Measurements from ENCODE around the gene SEZ6L2. TPM values are rescaled to one million over a fixed set of nuclear protein-coding genes. Genes with fewer than 3 reads are reported as not detected.
A peak's percentile ranks its signal among the peaks of the same experiment; 100 is the strongest.

Gene SEZ6L2
- total RNA-seq, 1 experiment from 2014 or later: 47.3 TPM

DNA sequence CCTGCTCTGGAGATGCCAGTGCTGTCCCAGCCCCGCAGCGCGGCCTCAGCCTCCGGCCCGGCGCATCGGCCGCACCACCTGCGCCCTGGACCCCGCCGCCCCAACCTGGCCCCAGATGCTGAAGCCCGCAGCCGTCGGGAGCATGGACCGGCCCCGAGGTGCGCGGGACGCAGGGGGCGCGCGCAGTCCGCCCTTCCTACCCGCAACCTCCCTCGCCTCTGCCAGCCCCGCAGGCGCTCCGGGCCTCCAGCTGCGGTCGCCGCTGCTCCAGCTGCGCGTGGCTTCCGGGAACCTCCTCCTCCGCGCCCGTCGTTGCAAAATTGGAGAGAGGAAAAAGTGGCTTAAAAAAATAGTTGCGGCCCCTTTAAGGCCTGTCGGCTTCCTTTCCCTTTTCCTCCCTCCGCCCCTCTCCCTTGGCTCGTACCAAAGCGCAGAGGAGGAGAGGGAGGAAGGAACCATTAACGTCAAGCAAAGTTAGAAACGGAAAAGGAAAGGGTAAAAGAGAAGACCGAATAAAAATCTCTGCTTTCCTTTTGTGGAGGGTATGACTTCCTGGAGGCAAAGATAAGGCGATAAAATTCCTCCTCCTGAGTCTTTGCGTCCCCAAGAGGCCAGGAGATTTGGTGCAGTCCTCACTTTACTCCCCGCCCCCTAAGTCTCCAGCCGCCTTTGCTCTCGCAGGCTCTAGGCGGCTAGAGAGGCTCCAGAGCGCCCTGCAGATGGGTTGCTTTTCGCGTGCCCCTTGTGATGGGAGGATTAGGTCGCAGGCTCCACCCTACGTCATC, 36.3 kb downstream of the SEZ6L2 start, which contains the start of gene CDIPT:
Gene CDIPT (minus strand): TSS at position 343 of the 785 bp plus-strand sequence. CDS start 369 bp downstream, outside the sequence.
- peak; percentile 95 for DNase-seq
- Histone ChIP-seq H3K27me3 (ENCODE audit: control insufficient read depth, insufficient read depth, low read length) (no peaks in the 10 kb centered on the region), H3K4me3 (ENCODE audit: insufficient read depth, low read depth, low read length) (peak within 1 kb of the TSS; percentile 53), H3K36me3 (replicated peaks; ENCODE audit: control insufficient read depth, insufficient read depth, low read length) (peaks cover 6% of the 10 kb centered on the region)

DNA sequence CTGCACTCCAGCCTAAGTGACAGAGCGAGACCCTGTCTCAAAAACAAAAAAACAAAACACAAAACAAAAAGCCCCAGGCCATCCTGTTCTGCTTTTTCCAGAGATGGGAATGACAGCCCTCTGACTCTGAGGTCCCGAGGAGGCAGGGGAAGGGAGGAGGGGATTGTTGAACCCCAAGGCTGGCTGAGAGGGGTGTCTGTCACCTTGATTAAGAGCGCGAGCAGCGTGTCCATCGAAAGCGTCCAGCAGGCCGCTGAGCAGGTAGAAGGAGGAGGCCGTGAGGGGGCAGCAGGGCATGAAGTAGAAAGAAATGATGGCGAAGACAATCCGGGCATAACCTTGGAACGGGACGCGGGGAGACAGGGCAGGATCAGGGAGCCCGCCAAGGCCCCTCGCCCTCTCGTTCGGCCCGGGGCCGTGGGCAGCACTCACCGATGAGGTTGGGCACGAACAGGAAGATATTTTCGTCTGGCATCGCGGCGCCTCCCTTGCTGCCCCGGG, 36.9 kb downstream of the SEZ6L2 start:
- Histone ChIP-seq H3K4me3 (ENCODE audit: insufficient read depth, low read depth, low read length) (peak overlapping the region; percentile 53), H3K36me3 (replicated peaks; ENCODE audit: control insufficient read depth, insufficient read depth, low read length) (peaks cover 6% of the 10 kb centered on the region), H3K27me3 (ENCODE audit: control insufficient read depth, insufficient read depth, low read length) (no peaks in the 10 kb centered on the region)
- DNase-seq: no peak

DNA sequence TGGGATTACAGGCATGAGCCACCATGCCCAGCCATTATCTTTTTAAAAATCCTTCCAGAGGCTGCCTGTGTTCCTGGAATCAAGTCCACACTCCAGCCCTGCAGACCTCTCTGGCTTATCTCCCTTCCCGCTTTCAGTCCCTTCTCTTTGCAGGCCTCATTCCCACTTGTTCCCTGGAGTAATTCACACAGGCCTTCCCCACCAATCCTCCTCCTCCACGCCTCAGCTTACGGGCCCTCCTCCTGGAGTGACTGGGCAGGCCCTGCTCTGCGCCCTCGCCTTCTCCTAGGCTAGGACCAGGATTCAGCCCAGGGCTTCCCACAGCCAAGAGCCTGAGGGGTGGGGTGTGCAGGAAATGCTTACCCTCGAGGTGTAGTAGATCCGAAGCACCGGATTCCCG, 39.1 kb downstream of the SEZ6L2 start:
- no peak for DNase-seq
- Histone ChIP-seq H3K27me3 (ENCODE audit: control insufficient read depth, insufficient read depth, low read length) (no peaks in the 10 kb centered on the region), H3K4me3 (ENCODE audit: insufficient read depth, low read depth, low read length) (no peak overlapping the region), H3K36me3 (replicated peaks; ENCODE audit: control insufficient read depth, insufficient read depth, low read length) (peaks cover 6% of the 10 kb centered on the region)

DNA sequence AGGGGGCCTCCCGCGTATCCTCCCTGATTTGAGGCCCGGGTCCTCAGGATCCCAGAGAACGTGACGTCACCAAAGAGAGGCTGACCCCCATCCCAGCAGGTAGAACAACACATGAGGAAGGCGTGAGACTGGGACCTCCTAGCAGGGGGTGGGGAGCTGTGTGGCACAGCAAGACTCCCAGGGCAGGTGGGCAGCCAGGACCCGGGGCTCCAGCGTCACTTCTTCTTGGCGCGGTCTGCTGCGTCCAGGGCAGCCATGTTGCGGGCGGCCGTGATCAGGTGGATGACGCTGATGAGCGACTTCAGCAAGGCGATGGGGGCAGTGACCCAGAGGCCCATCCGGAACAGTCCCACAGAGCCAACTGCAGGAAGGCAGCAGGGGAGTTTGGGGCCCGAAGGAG, 40.4 kb downstream of the SEZ6L2 start:
- peak; percentile 33 for DNase-seq
- Histone ChIP-seq H3K36me3 (replicated peaks; ENCODE audit: control insufficient read depth, insufficient read depth, low read length) (peaks cover 6% of the 10 kb centered on the region), H3K4me3 (ENCODE audit: insufficient read depth, low read depth, low read length) (no peak overlapping the region), H3K27me3 (ENCODE audit: control insufficient read depth, insufficient read depth, low read length) (no peaks in the 10 kb centered on the region)

DNA sequence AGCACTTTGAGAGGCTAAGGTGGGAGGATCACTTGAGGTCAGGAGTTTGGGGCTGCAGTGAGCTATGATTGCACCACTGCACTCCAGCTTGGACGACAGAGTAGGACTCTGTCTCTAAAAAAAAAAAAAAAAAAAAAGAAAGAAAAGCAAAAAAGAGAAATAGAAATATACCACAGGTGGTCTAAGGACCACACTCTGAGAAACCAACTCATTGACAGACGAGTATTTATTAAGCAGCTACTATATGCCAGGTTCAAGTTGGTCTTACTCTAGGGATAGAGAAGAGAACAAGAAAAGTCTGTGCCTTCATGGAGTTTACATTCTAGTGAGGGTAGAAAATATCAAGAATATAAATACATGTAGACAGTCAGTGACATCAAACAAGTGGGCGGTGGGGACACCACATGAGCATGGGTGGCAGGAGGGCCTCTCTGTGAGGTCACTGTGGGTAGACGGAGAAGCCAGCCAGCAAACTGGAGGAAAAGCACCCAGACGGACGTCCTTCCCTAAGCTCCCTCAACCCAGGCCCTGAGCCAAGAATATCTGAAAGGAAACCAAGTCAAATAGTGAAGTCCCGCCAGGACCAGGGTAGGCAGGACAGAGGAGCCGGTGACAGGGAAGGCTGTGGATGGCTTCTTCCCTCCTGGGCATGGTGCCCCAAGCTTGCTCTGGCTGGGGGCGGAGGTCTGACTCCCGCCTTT, 41.1 kb downstream of the SEZ6L2 start:
- Histone ChIP-seq H3K4me3 (ENCODE audit: insufficient read depth, low read depth, low read length) (no peak overlapping the region), H3K27me3 (ENCODE audit: control insufficient read depth, insufficient read depth, low read length) (no peaks in the 10 kb centered on the region), H3K36me3 (replicated peaks; ENCODE audit: control insufficient read depth, insufficient read depth, low read length) (peaks cover 6% of the 10 kb centered on the region)
- no peak for DNase-seq

DNA sequence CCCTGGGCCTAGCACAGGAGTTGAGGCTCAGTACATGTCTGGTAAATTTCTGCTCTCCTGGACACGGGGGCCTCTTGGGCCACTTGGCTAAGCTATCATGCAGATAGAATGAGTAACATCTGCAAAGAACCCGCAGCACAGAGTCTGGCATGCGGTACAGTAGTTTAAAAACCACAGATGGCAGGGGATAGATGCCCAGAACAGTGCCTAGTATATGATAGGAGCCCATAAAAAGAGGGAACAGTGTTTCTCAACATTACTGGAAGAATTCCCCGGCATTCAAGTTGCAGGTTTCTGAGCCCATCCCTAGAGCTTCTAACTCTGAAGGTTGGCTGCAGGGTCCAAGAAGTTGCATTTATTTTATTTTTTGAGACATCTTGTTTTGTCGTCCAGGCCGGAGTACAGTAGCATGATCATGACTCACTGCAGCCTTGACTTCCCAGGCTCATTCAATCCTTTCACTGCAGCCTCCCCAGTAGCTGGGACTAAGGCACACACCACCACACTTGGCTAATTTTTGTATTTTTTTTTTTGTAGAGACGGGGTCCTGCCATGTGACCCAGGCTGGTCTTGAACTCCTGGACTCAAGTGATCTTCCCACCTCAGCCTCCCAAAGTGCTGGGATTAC, 42.1 kb downstream of the SEZ6L2 start:
- Histone ChIP-seq H3K36me3 (replicated peaks; ENCODE audit: control insufficient read depth, insufficient read depth, low read length) (peaks cover 6% of the 10 kb centered on the region), H3K4me3 (ENCODE audit: insufficient read depth, low read depth, low read length) (no peak overlapping the region), H3K27me3 (ENCODE audit: control insufficient read depth, insufficient read depth, low read length) (no peaks in the 10 kb centered on the region)
- no peak for DNase-seq

DNA sequence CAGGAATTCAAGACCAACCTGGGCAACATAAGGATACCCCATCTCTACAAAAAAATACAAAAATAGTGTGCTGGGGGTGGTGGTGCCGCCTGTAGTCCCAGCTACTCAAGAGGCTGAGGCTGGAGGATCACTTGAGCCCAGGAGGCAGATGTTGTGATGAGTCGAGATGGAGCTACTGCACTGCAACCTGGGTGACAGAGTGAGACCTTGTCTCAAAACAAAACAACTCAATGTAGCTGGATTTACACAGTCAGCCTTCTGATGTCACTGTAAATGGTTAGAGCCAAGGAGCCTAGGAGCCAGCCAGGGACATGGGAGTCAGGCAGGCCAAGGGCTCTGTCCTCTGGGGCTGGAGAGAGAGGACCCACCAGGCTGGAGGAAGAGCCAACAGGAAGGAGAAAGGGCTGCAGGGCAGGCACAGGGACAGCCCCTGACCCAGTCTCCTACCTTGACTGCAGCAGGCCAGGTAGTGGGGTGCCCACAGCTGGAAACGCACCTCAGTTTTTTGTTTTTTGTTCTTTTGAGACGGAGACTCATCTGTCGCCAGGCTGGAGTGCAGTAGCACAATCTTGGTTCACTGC, 44.7 kb downstream of the SEZ6L2 start:
- H3K4me3 ChIP-seq (ENCODE audit: insufficient read depth, low read depth, low read length): no peak overlapping the region
- no peaks in the 10 kb centered on the region for H3K27me3 ChIP-seq (ENCODE audit: control insufficient read depth, insufficient read depth, low read length)
- DNase-seq: no peak
- H3K36me3 ChIP-seq (replicated peaks; ENCODE audit: control insufficient read depth, insufficient read depth, low read length): no peaks in the 10 kb centered on the region; the same call in 1 of the 2 replicates

DNA sequence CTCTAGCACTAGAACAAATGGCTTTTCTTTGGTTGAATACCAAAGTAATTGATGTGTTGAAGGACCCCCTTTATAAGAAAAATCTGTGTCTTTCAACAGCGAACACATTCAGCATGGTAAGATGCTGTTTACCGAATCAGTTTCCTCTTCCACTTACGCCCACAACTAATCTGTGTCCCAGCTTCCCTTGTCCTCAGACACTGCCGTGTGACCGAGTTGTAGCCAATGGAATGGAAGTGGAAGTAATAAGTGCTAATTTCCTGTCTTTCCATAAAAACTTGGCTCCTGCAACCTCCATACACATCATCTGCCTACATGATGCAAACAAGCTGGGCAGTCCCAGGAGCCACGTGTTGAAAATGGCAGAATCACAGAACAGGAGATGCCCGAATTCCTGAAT, 46.7 kb downstream of the SEZ6L2 start:
- Histone ChIP-seq H3K36me3 (replicated peaks; ENCODE audit: control insufficient read depth, insufficient read depth, low read length) (no peaks in the 10 kb centered on the region), H3K27me3 (ENCODE audit: control insufficient read depth, insufficient read depth, low read length) (no peaks in the 10 kb centered on the region), H3K4me3 (ENCODE audit: insufficient read depth, low read depth, low read length) (no peak overlapping the region)
- DNase-seq: no peak

DNA sequence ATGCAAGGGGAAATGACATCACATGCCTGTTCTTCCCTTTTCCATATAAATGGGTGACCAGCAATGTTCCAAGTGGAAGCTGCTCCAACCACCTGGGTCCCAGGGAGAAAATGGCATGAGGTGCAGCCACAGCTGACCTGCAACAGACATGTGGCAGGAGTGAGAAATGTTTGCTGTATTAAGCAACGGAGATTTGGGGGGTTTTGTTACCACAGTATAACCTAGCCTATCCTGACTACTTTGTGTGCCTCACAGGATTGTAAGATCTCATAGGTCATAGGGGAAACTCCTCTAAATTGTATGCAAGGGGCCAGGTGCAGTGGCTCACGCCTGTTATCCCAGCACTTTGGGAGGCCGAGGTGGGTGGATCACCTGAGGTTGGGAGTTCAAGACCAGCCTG, 48.4 kb downstream of the SEZ6L2 start:
- no peak for DNase-seq
- Histone ChIP-seq H3K27me3 (ENCODE audit: control insufficient read depth, insufficient read depth, low read length) (no peaks in the 10 kb centered on the region), H3K4me3 (ENCODE audit: insufficient read depth, low read depth, low read length) (no peak overlapping the region), H3K36me3 (replicated peaks; ENCODE audit: control insufficient read depth, insufficient read depth, low read length) (no peaks in the 10 kb centered on the region)

DNA sequence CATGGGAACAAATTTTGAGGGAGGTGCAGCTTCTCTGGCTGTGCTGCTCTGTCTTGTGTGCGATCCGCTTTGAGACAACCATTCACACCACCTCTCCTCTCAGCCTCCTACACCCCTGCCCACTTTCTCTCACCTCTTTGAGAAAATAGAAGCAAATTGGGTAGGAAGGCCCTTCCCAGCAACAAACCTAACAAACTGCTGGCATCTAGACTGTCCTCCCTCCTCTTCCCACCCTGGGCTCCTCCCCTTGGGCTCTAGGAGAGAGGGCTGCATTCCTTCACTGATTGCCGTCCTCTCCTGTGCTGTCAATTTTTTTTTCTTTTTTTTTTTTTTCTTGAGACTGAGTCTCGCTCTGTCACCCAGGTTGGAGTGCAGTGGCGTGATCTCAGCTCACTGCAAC, 49.8 kb downstream of the SEZ6L2 start:
- no peaks in the 10 kb centered on the region for H3K27me3 ChIP-seq (ENCODE audit: control insufficient read depth, insufficient read depth, low read length)
- peak; percentile 69 for DNase-seq
- no peak overlapping the region for H3K4me3 ChIP-seq (ENCODE audit: insufficient read depth, low read depth, low read length)
- no peaks in the 10 kb centered on the region for H3K36me3 ChIP-seq (replicated peaks; ENCODE audit: control insufficient read depth, insufficient read depth, low read length)

DNA sequence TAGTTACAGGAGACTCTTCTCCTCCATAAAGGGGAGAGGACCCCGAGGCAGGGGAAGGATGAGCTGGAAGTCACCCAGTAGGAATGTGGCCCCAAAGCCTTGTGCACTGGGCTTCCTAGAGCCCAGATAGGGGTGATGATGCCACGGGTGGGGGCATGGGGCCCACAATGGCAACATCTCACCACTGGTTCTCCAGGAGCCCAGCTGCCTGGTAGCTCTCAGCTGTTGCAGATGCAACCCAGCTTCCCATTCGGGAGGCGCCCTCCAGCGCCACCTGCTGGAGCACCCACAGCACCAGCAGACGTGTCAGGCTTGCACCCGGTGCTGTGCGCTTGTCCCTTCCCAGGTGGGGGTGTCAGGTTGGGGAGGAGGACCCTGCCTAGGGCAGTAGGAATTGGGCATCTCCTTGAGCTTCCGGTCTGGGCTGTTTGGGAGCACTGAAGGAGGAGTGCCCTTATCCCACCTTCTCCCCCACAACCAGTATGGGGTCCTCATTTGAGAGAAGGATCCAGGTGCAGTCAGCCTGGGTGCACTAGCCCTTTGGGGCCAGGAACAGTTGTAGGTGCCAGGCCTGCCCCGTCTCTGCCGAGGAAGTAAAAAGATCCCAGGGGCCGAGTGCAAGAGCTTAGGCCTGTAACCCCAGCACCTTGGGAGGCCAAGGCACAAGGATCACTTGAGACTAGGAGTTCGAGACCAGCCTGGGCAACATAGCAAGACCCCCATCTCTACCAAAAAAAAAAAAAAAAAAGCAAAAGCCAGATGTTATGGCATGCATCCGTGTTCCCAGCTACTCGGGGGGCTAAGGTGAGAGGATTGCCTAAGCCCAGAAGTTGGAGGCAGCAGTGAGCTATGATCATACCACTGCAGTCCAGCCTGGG, 50.7 kb downstream of the SEZ6L2 start:
- Histone ChIP-seq H3K36me3 (replicated peaks; ENCODE audit: control insufficient read depth, insufficient read depth, low read length) (no peaks in the 10 kb centered on the region), H3K4me3 (ENCODE audit: insufficient read depth, low read depth, low read length) (no peak overlapping the region), H3K27me3 (ENCODE audit: control insufficient read depth, insufficient read depth, low read length) (no peaks in the 10 kb centered on the region)
- peak; percentile 89 for DNase-seq

DNA sequence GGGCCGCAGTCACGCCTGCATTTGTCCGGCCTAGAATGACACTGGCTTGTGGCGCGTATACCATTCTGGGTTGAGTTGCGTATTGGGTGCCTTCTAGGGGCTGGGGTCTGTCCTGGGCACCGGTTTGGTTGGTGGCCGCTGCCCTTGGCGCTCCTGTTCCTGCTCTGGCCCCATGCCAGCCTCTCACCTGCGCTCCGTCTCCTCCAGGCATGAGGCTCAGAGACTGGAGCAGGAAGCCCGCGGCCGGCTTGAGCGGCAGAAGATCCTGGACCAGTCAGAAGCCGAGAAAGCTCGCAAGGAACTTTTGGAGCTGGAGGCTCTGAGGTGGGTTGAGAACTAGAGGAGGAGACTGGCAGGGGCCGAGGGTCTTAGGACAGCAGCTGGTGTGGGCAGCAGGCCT, 53.7 kb downstream of the SEZ6L2 start:
- no peaks in the 10 kb centered on the region; the same call in 1 of the 2 replicates for H3K36me3 ChIP-seq (replicated peaks; ENCODE audit: control insufficient read depth, insufficient read depth, low read length)

DNA sequence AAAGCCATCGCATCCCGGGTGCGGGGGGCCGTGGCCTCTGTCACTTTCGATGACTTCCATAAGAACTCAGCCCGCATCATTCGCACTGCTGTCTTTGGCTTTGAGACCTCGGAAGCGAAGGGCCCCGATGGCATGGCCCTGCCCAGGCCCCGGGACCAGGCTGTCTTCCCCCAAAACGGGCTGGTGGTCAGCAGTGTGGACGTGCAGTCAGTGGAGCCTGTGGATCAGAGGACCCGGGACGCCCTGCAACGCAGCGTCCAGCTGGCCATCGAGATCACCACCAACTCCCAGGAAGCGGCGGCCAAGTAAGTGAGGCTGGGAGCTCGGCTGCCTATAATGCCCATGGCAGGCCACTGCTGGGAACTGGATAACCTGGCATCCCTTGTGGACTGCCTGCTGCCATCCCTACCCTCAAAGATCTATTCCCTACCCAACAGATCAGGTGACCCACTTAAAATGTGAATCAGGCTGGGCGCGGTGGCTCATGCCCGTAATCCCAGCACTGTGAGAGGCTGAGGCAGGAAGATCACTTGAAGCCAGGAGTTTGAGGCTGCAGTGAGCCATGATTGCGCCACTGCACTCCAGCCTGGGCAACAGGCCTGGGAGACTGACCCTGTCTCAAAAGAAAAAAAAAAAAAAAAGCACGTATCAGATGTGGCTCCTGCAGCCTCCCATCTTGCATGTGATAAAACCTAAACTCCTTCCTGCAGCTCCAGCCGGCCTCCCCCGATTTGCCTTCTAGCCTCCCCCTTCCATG, 54.6 kb downstream of the SEZ6L2 start:
- DNase-seq: peak; percentile 22
- Histone ChIP-seq H3K27me3 (ENCODE audit: control insufficient read depth, insufficient read depth, low read length) (no peaks in the 10 kb centered on the region), H3K4me3 (ENCODE audit: insufficient read depth, low read depth, low read length) (no peak overlapping the region), H3K36me3 (replicated peaks; ENCODE audit: control insufficient read depth, insufficient read depth, low read length) (no peaks in the 10 kb centered on the region; the same call in 1 of the 2 replicates)

More for the DNA sequence above, 53.7 kb downstream of the SEZ6L2 start:
- Histone ChIP-seq H3K4me3 (ENCODE audit: insufficient read depth, low read depth, low read length) (no peak overlapping the region), H3K27me3 (ENCODE audit: control insufficient read depth, insufficient read depth, low read length) (no peaks in the 10 kb centered on the region)
- peak; percentile 24 for DNase-seq

Measured in H7 (cell line).